ENCODE results near the gene LRRC36.

DNA sequence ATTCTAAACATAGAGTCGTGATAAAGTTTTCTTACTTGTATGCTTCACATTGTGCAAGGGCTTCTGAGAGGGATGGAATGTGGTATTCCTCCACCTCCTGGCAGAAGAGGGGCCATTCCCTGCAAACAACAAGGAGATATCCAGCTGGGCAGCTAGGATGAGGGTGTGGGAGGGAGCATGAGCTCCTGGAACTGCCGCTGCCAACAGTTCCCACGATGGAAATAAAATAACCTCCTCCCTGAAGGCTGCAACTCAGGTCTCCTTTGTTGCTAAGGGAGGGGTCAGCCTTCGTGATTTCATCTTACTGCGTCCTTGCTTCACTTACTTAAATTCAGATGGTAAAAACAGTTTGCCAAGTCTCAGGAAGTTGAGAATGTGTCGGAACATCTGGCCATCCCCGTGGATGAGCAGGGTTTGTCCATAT lies 31.7 kb upstream of the LRRC36 start:
- no peak for TF ChIP-seq EZH2 (IDR thresholded peaks at IDR 0.05)
- no peak for TF ChIP-seq POLR2A (IDR thresholded peaks at IDR 0.05; ENCODE audit: borderline replicate concordance, extremely low read depth, insufficient read depth, insufficient read length)
- TF ChIP-seq CTCF (IDR thresholded peaks at IDR 0.05 in 2 of 3, conservative IDR thresholded peaks at IDR 0.05 in 1 of 3; ENCODE audit: borderline replicate concordance in 1 of 3, insufficient read depth in 1 of 3, low read depth in 2 of 3, low read length in 2 of 3) = no peak
- no peak for TF ChIP-seq EZH2phosphoT487 (IDR thresholded peaks at IDR 0.05; ENCODE audit: borderline replicate concordance)
